NCI-H2081 (cell line): ENCODE measurements around the gene TAF7.
"Not testable (repeated sequence)": the region's sequence is repeated elsewhere in the genome, so short reads cannot be mapped to it uniquely, and the experiment has no call there.

Experiments used
- DNase-seq, 2 experiments: peaks; one replicate each; lab custom pipeline; 2025; lab: John Stamatoyannopoulos, UW

TAF7 gene

GRCh38 chr5:141338538-141339306 is 18.1 kb upstream of the TAF7 start, which contains the start of gene PCDHGA2:
PCDHGA2 (plus strand) TSS chr5:141338760.
- no peak for DNase-seq

GRCh38 chr5:141332571-141332970 is 12.0 kb upstream of the TAF7 start:
- DNase-seq = not testable (repeated sequence)

- DNase-seq = no peak
Observed at GRCh38 chr5:141330299-141331080, 9.9 kb upstream of the TAF7 start, which contains the start of gene PCDHGA1. PCDHGA1 (plus strand) TSS chr5:141330514.

GRCh38 chr5:141328231-141328630 is 7.6 kb upstream of the TAF7 start:
- no peak for DNase-seq

DNA sequence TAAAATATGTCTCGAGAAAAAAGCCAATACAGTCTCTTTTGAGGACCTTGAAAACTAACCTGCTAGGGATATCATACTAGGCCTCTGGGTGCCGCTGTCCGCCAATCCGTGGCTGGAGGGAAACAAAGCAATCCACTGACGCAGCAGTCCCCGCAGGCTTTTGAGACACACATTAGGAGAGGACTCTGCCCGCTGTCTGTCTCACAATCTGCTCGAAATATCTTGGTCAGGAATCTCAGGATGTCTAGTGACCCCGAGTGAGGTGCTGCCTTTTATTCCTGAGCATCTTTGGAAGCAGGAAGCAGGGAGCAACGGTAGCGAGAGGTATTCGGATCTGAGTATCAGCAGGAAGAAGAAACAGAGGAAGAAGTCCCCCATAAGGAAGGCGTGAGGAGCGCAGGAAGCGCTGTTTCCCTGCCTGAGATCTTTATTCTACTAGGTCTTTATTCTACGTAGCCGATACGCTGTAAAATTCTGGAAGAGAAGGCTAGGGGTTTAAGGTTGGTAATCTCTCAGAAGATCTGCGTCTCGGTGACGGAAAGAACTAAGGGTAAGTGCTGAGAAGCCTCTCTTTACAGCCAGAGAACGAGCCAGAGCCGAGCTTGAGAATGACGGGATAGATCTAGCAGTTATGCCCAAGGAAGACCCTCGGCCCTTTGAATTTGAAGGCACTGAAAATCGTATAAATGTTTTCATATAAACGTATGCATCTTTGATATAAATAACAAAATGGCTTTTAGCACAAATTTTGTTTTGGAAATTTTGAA is 5.7 kb upstream of the TAF7 start:
- peak; percentile 75 to 82 for DNase-seq

GRCh38 chr5:141322261-141322660 is 1.7 kb upstream of the TAF7 start:
- DNase-seq = no peak

- no peak for DNase-seq
Observed at GRCh38 chr5:141319699-141320098, 885 bp downstream of the TAF7 start.

- no peak for DNase-seq
Observed at GRCh38 chr5:141319202-141319601, 1.4 kb downstream of the TAF7 start.

GRCh38 chr5:141316963-141317362 is 3.6 kb downstream of the TAF7 start:
- DNase-seq = not testable (repeated sequence)

- no peak for DNase-seq
Observed at GRCh38 chr5:141313711-141314110, 6.9 kb downstream of the TAF7 start.

- DNase-seq = no peak
Observed at GRCh38 chr5:141306630-141307029, 14.0 kb downstream of the TAF7 start.

- DNase-seq = no peak
Observed at GRCh38 chr5:141303756-141304155, 16.8 kb downstream of the TAF7 start, which contains the start of gene SLC25A2. SLC25A2 (minus strand) TSS chr5:141304049; CDS start chr5:141303865, 184 bp downstream.

GRCh38 chr5:141298376-141298775 is 22.2 kb downstream of the TAF7 start:
- DNase-seq = no peak

GRCh38 chr5:141272906-141273305 is 47.7 kb downstream of the TAF7 start:
- no peak for DNase-seq

DNA sequence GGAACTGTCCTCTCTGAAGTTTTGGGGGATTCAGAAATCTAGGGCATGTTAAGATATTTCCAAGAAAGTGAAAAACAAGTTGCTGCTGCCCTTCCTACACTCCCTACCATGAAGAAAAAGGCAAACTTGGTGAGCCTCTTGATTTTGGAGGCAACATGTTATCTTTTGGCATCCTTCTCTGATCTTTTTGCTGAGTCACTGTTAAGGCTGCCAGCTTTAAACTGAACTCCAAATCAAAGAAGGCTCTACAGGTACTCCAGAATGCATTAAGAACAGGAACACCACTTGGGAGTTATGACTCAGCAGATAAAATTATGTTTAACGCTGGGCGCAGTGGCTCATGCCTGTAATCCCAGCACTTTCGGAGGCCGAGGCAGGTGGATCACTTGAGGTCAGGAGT is 51.4 kb downstream of the TAF7 start:
- DNase-seq = no peak
